A549 (cell line): ENCODE results near the gene SFT2D1.

Experiments used
- CBX2 ChIP-seq: fragments of 200-600 bp; sonication (generic); IDR thresholded peaks from 2 replicates; pipeline ENCODE4 v1.6.1; 2016; ENCODE audit warnings: low read depth, mild to moderate bottlenecking, borderline replicate concordance
- CTCF ChIP-seq: fragments of >200 bp; sonication (Bioruptor Twin); formaldehyde crosslinking; IDR thresholded peaks from 3 replicates; pipeline ENCODE4 v1.5.1; 2016
- EP300 ChIP-seq, 2 experiments: fragments of >200 bp; sonication (Bioruptor Twin); formaldehyde crosslinking; IDR thresholded peaks; 2 replicates in 1 of 2; 3 replicates in 1 of 2; pipeline ENCODE4 v1.6.1; 2016 to 2017
- HDAC2 ChIP-seq: fragments of 200-600 bp; sonication (generic); IDR thresholded peaks from 2 replicates; pipeline ENCODE4 v1.6.1; 2016
- MAX ChIP-seq: IDR thresholded peaks from 2 replicates; pipeline ENCODE4 v1.6.1; 2012
- POLR2A ChIP-seq: IDR thresholded peaks from 2 replicates; pipeline ENCODE4 v1.6.1; 2012; ENCODE audit warnings: mild to moderate bottlenecking, low read length
- RAD21 ChIP-seq, 2 experiments: fragments of >200 bp in 1 of 2; sonication (Bioruptor Twin) in 1 of 2; formaldehyde crosslinking in 1 of 2; IDR thresholded peaks in 1 of 2; conservative IDR thresholded peaks in 1 of 2; 2 replicates in 1 of 2; 3 replicates in 1 of 2; pipeline ENCODE4 v1.6.1; 2012 to 2018; ENCODE audit warnings: inconsistent platforms in 1 of 2
- RCOR1 ChIP-seq: fragments of 150-350 bp; IDR thresholded peaks from 2 replicates; pipeline ENCODE4 v1.6.1; 2014; ENCODE audit warnings: antibody characterized with exemption, low read length, low read depth

- no peak for TF ChIP-seq RCOR1
- no peak for TF ChIP-seq POLR2A
- TF ChIP-seq HDAC2 = no peak
- no peak for TF ChIP-seq CBX2
- TF ChIP-seq CTCF = peak; percentile 94
- peak; percentile 84 to 90 for TF ChIP-seq RAD21 (conservative IDR thresholded peaks at IDR 0.05 in 1 of 2, IDR thresholded peaks at IDR 0.05 in 1 of 2)
- no peak for TF ChIP-seq MAX
- no peak for TF ChIP-seq EP300 (IDR thresholded peaks at IDR 0.05)
Observed at GRCh38 chr6:166275714-166276166, 66.6 kb downstream of the SFT2D1 start.
